GM12873 (cell line): ENCODE data around the gene CELSR2.

Experiments
- CTCF ChIP-seq: IDR thresholded peaks from 2 replicates; pipeline ENCODE4 v1.5.1; 2012; ENCODE audit warnings: low read depth, mild to moderate bottlenecking, moderate library complexity, low read length, control low read depth; ENCODE audit not compliant: insufficient read depth; ENCODE audit errors: missing control alignments

The CELSR2 gene

GRCh38 chr1:109300650-109301151, 51.4 kb downstream of the CELSR2 start:
- no peak for TF ChIP-seq CTCF

GRCh38 chr1:109301874-109302273, 52.5 kb downstream of the CELSR2 start:
- no peak for TF ChIP-seq CTCF

GRCh38 chr1:109304226-109304920, 55.0 kb downstream of the CELSR2 start:
- no peak for TF ChIP-seq CTCF

- no peak for TF ChIP-seq CTCF
These were observed 57.5 kb downstream of the CELSR2 start, which contains the start of gene MYBPHL for GRCh38 chr1:109306832-109307273. TSS of gene MYBPHL (minus strand) at chr1:109307011. CDS start at chr1:109306991, 20 bp downstream.

- no peak for TF ChIP-seq CTCF
These were observed 58.1 kb downstream of the CELSR2 start for GRCh38 chr1:109307274-109308021.

GRCh38 chr1:109309347-109309746, 60.0 kb downstream of the CELSR2 start:
- TF ChIP-seq CTCF, result no peak

- no peak for TF ChIP-seq CTCF
These were observed 62.9 kb downstream of the CELSR2 start for GRCh38 chr1:109312246-109312645.
